WTC11 (cell line): ENCODE results near the gene KAZN.

Source experiments
- CTCF ChIP-seq: fragments of 200-600 bp; IDR thresholded peaks from 2 replicates; pipeline ENCODE4 v1.8.0; 2022; ENCODE audit warnings: antibody characterized with exemption
- ELF4 ChIP-seq: sonication (generic); formaldehyde crosslinking; IDR thresholded peaks from 2 replicates; pipeline ENCODE4 v1.8.1; 2022; ENCODE audit warnings: low read depth, mild to moderate bottlenecking, moderate library complexity, missing genetic modification reagents
- ETV6 ChIP-seq: sonication (generic); formaldehyde crosslinking; IDR thresholded peaks from 2 replicates; pipeline ENCODE4 v1.8.1; 2022; ENCODE audit warnings: mild to moderate bottlenecking, missing genetic modification reagents
- FOXJ3 ChIP-seq: sonication (generic); formaldehyde crosslinking; IDR thresholded peaks from 2 replicates; pipeline ENCODE4 v1.9.0; 2021; ENCODE audit warnings: missing genetic modification reagents, mild to moderate bottlenecking, borderline replicate concordance
- IRF2 ChIP-seq: sonication (generic); formaldehyde crosslinking; IDR thresholded peaks from 2 replicates; pipeline ENCODE4 v1.8.0; 2022; ENCODE audit warnings: low read depth, missing genetic modification reagents, borderline replicate concordance
- JUN ChIP-seq: sonication (generic); formaldehyde crosslinking; IDR thresholded peaks from 2 replicates; pipeline ENCODE4 v1.8.0; 2023; ENCODE audit warnings: mild to moderate bottlenecking, missing genetic modification reagents
- MLX ChIP-seq: sonication (generic); formaldehyde crosslinking; IDR thresholded peaks from 2 replicates; pipeline ENCODE4 v1.8.1; 2023; ENCODE audit warnings: mild to moderate bottlenecking, missing genetic modification reagents, moderate library complexity
- MXD4 ChIP-seq: fragments of 250-450 bp; sonication (Bioruptor Pico); IDR thresholded peaks from 2 replicates; pipeline ENCODE4 v1.8.0; 2021; ENCODE audit warnings: mild to moderate bottlenecking, moderate library complexity, borderline replicate concordance
- TCF7 ChIP-seq: sonication (generic); formaldehyde crosslinking; IDR thresholded peaks from 2 replicates; pipeline ENCODE4 v1.8.0; 2022; ENCODE audit warnings: mild to moderate bottlenecking, low read depth, missing genetic modification reagents, moderate library complexity
- ZNF138 ChIP-seq: sonication (generic); formaldehyde crosslinking; conservative IDR thresholded peaks from 2 replicates; pipeline ENCODE4 v1.8.1; 2022; ENCODE audit warnings: mild to moderate bottlenecking, moderate library complexity, missing genetic modification reagents
- ZNF219 ChIP-seq: sonication (generic); formaldehyde crosslinking; IDR thresholded peaks from 2 replicates; pipeline ENCODE4 v1.8.0; 2023; ENCODE audit warnings: missing genetic modification reagents, mild to moderate bottlenecking, borderline replicate concordance

- TF ChIP-seq ELF4 (CRISPR knock-in tag) (no peak), TCF7 (CRISPR knock-in tag) (no peak), IRF2 (CRISPR knock-in tag) (no peak), MLX (CRISPR knock-in tag) (no peak), CTCF (no peak), ZNF219 (no peak), ZNF138 (CRISPR knock-in tag) (no peak), MXD4 (CRISPR knock-in tag) (no peak), ETV6 (CRISPR knock-in tag) (no peak), JUN (no peak), FOXJ3 (no peak)
These were observed 497.0 kb downstream of the KAZN start for GRCh38 chr1:15095496-15095875.
